CD4-positive, alpha-beta T cell (primary cell): Measurements from ENCODE around the gene HSP90AB1. TPM values are rescaled to one million over a fixed set of nuclear protein-coding genes. Genes with fewer than 3 reads are reported as not detected.

Experiments
- ATAC-seq: fragments of 200-7000 bp; cut with Tn5 transposase; one replicate; pipeline ENCODE4 v1.10.0; 2022; ENCODE audit warnings: mild to moderate bottlenecking; ENCODE audit not compliant: poor library complexity
- CTCF ChIA-PET: fragments of 350-600 bp; sonication (Branson Sonifier 250); formaldehyde crosslinking; loops from one replicate; lab custom pipeline; 2021; ENCODE audit warnings: antibody characterized with exemption, inconsistent platforms; lab: Charles Lee
- POLR2A ChIA-PET: fragments of 350-600 bp; sonication (Branson Sonifier 250); formaldehyde crosslinking; loops from one replicate; lab custom pipeline; 2021; ENCODE audit warnings: antibody characterized with exemption, inconsistent platforms; lab: Charles Lee
- DNase-seq, 14 experiments: peaks; one replicate each; pipeline ENCODE4 v3.0.0-alpha.2; 2013 to 2020; ENCODE audit warnings: mixed read lengths in 2 of 14
- H3K27ac ChIP-seq, 2 donors: one replicate each; pipeline versions ENCODE4 v1.5.1 to v1.7.0; 2013; ENCODE audit warnings: low read length in 2 of 2, low read depth in 1 of 2, mild to moderate bottlenecking in 1 of 2
- H3K27me3 ChIP-seq, 2 experiments: 1 replicate in 1 of 2; 2 replicates in 1 of 2; pipeline versions ENCODE4 v1.6.1 to v1.7.0; 2013; ENCODE audit warnings: low read length in 2 of 2, control low read depth in 1 of 2, mild to moderate bottlenecking in 1 of 2, moderate library complexity in 1 of 2; ENCODE audit not compliant: insufficient read depth in 2 of 2, control insufficient read depth in 1 of 2
- H3K36me3 ChIP-seq: one replicate; pipeline ENCODE4 v1.6.1; 2013; ENCODE audit warnings: low read length, control low read depth; ENCODE audit not compliant: insufficient read depth
- H3K4me1 ChIP-seq: one replicate; pipeline ENCODE4 v1.6.1; 2013; ENCODE audit warnings: low read length, control low read depth; ENCODE audit not compliant: insufficient read depth
- H3K4me3 ChIP-seq: one replicate; pipeline ENCODE4 v1.5.1; 2013; ENCODE audit warnings: mild to moderate bottlenecking, low read length, moderate library complexity
- H3K9me3 ChIP-seq, 2 experiments: 1 replicate in 1 of 2; 2 replicates in 1 of 2; pipeline versions ENCODE4 v1.6.1 to v1.7.0; 2013; ENCODE audit warnings: low read length in 2 of 2, mild to moderate bottlenecking in 2 of 2, control low read depth in 1 of 2, moderate library complexity in 1 of 2; ENCODE audit not compliant: control insufficient read depth in 1 of 2, insufficient read depth in 1 of 2
- H3K27ac Mint-ChIP-seq: one replicate; pipeline ENCODE4 v1.8.0; 2020; ENCODE audit warnings: mixed read lengths
- H3K27me3 Mint-ChIP-seq: one replicate; pipeline ENCODE4 v1.8.0; 2021; ENCODE audit warnings: mixed read lengths
- H3K36me3 Mint-ChIP-seq: one replicate; pipeline ENCODE4 v1.8.0; 2021; ENCODE audit warnings: low read depth, mixed read lengths
- H3K4me1 Mint-ChIP-seq: one replicate; pipeline ENCODE4 v1.8.0; 2021; ENCODE audit warnings: low read depth, mixed read lengths
- H3K4me3 Mint-ChIP-seq: one replicate; pipeline ENCODE4 v1.8.0; 2020; ENCODE audit warnings: mild to moderate bottlenecking, mixed read lengths
- H3K9me3 Mint-ChIP-seq: one replicate; pipeline ENCODE4 v1.8.0; 2020; ENCODE audit warnings: mixed read lengths
- CTCF ChIP-seq: fragments of 200-600 bp; IDR thresholded peaks from one replicate; pipeline ENCODE4 v1.8.0; 2022; ENCODE audit warnings: antibody characterized with exemption, mild to moderate bottlenecking
- intact Hi-C, 2 experiments: fragments of 100-400 bp; cut with DNase I in 1 of 2; cut with micrococcal nuclease in 1 of 2; formaldehyde crosslinking; loops; one replicate each; pipeline versions ENCODE4 v1.15.1 to v1.9.0; 2023 to 2025; cut with DNase I, micrococcal nuclease
- total RNA-seq, 174 experiments: library from RNA in 2 of 174; stranded (reverse) in 2 of 174; gene quantifications; one replicate each; pipeline ENCODE4 v1.2.3 and lab custom pipeline; 2021 to 2026

The HSP90AB1 gene
- total RNA-seq, 2 experiments from 2014 or later, result 401 to 405 TPM

- ChIA-PET CTCF (no interaction called here), POLR2A (interaction anchor here (5.8 kb wide), 1 partner anchor 20 kb away, joined by 62 read pairs; the partner anchor contains the start of gene HSP90AB1)
- Histone ChIP-seq H3K9me3 (no peaks in the 10 kb centered on the region), H3K4me3 (no peak overlapping the region), H3K27me3 (no peaks in the 10 kb centered on the region), H3K36me3 (no peaks in the 10 kb centered on the region), H3K27ac (no peak overlapping the region), H3K4me1 (peaks cover 25% of the 10 kb centered on the region)
- Mint-ChIP-seq H3K9me3 (no peaks in the 10 kb centered on the region), H3K27me3 (no peaks in the 10 kb centered on the region), H3K36me3 (no peaks in the 10 kb centered on the region), H3K27ac (no peak overlapping the region), H3K4me3 (no peak overlapping the region), H3K4me1 (peaks cover 22% of the 10 kb centered on the region)
- intact Hi-C loops, result loop anchor here in 1 of 2 experiments (10.0 kb wide), 1 partner anchor 592 kb away; the partner anchor contains the start of gene MAD2L1BP
- DNase-seq (no peak), ATAC-seq (no peak)
- no peak for TF ChIP-seq CTCF
Observed at GRCh38 chr6:44226368-44227147, 20.3 kb upstream of the HSP90AB1 start.

GRCh38 chr6:44227148-44227793, 19.6 kb upstream of the HSP90AB1 start:
- Mint-ChIP-seq H3K27ac (no peak overlapping the region), H3K9me3 (no peaks in the 10 kb centered on the region), H3K4me3 (no peak overlapping the region), H3K36me3 (no peaks in the 10 kb centered on the region), H3K27me3 (no peaks in the 10 kb centered on the region), H3K4me1 (peaks cover 18% of the 10 kb centered on the region)
- Histone ChIP-seq H3K4me3 (no peak overlapping the region), H3K27ac (no peak overlapping the region), H3K4me1 (peaks cover 20% of the 10 kb centered on the region), H3K36me3 (no peaks in the 10 kb centered on the region), H3K9me3 (no peaks in the 10 kb centered on the region), H3K27me3 (no peaks in the 10 kb centered on the region)
- ATAC-seq (no peak), DNase-seq (no peak)
- POLR2A ChIA-PET, result interaction anchor here (1.9 kb wide), 1 partner anchor 20 kb away, joined by 6 read pairs; the partner anchor contains the start of gene HSP90AB1
- intact Hi-C loops, result loop anchor here in 1 of 2 experiments (10.0 kb wide), 1 partner anchor 592 kb away; the partner anchor contains the start of gene MAD2L1BP
- no peak for TF ChIP-seq CTCF
- CTCF ChIA-PET, result no interaction called here

- POLR2A ChIA-PET, result interaction anchor here (1.0 to 1.9 kb wide), 2 partner anchors 9 to 19 kb away, joined by 3 to 6 read pairs; partner anchors contain the start of gene HSP90AB1
- no peaks in the 10 kb centered on the region for H3K27me3 ChIP-seq
- no peaks in the 10 kb centered on the region for H3K36me3 ChIP-seq
- H3K27ac ChIP-seq, result no peak overlapping the region
- CTCF ChIA-PET, result no interaction called here
- no peaks in the 10 kb centered on the region for H3K36me3 Mint-ChIP-seq
- H3K27ac Mint-ChIP-seq, result no peak overlapping the region
- no peaks in the 10 kb centered on the region for H3K27me3 Mint-ChIP-seq
- no peak for ATAC-seq
- intact Hi-C loops, result loop anchor here in 1 of 2 experiments (10.0 kb wide), 1 partner anchor 593 kb away; the partner anchor contains the start of gene MAD2L1BP
- DNase-seq, result no peak
- H3K4me3 ChIP-seq, result no peak overlapping the region
- peaks cover 12% of the 10 kb centered on the region for H3K4me1 ChIP-seq
- no peaks in the 10 kb centered on the region for H3K9me3 ChIP-seq
- no peak for TF ChIP-seq CTCF
- H3K4me1 Mint-ChIP-seq, result peaks cover 10% of the 10 kb centered on the region
- H3K9me3 Mint-ChIP-seq, result no peaks in the 10 kb centered on the region
- H3K4me3 Mint-ChIP-seq, result no peak overlapping the region
Observed at GRCh38 chr6:44228031-44228430, 18.9 kb upstream of the HSP90AB1 start.
